ENCODE measurements around the gene RAB5IF. TPM values are rescaled to one million over a fixed set of nuclear protein-coding genes. Genes with fewer than 3 reads are reported as not detected.

RAB5IF gene
- total and polyA plus RNA-seq, 2 donors from 2014 or later: 71.0 to 110 TPM

- no peak for TF ChIP-seq CTCF (IDR thresholded peaks at IDR 0.05; ENCODE audit: borderline replicate concordance, extremely low read depth, insufficient read depth)
- Histone ChIP-seq H3K27ac (ENCODE audit: low read depth in 2 of 2, low read length in 2 of 2) (no peak overlapping the region), H3K9me3 (ENCODE audit: control insufficient read depth in 2 of 3, insufficient read depth in 1 of 3, low read length in 3 of 3) (no peaks in the 10 kb centered on the region), H3K27me3 (ENCODE audit: control insufficient read depth, insufficient read depth, low read length) (no peaks in the 10 kb centered on the region), H3K9ac (ENCODE audit: low read length in 3 of 3) (no peak overlapping the region), H3K4me3 (ENCODE audit: low read length in 3 of 3) (no peak overlapping the region), H3K36me3 (ENCODE audit: control insufficient read depth in 2 of 3, insufficient read depth in 3 of 3, low read length in 3 of 3) (no peaks in the 10 kb centered on the region), H3K4me1 (ENCODE audit: control insufficient read depth in 2 of 3, insufficient read depth in 2 of 3, low read depth in 1 of 3, low read length in 3 of 3) (no peaks in the 10 kb centered on the region)
- DNase-seq: no peak
- FAIRE-seq: no peak
- intact Hi-C loops (cut with DNase I): no loop called here
These were observed 15.3 kb downstream of the RAB5IF start for GRCh38 chr20:36620917-36621316.

DNA sequence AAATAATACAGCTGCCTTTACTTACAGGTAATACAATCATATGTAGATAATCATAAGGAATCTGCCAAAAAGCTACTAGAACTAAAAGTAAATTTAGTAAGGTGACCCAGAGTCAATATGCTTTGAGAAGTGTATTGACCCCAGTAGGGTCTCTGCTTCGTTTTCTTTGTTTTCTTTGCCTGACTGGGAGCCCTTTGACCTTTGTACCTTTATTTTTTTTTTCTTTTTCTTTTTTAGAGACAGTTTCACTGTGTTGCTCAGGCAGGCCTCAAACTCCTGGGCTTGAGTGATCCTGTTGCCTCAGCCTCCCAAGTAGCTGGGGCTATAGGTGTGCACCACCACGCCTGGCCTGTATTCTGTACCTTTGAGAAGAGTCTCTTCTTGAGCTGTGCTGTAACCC lies 17.9 kb downstream of the RAB5IF start:
- Histone ChIP-seq H3K9me3 (ENCODE audit: control insufficient read depth in 2 of 3, insufficient read depth in 1 of 3, low read length in 3 of 3) (no peaks in the 10 kb centered on the region), H3K9ac (ENCODE audit: low read length in 3 of 3) (no peak overlapping the region), H3K36me3 (ENCODE audit: control insufficient read depth in 2 of 3, insufficient read depth in 3 of 3, low read length in 3 of 3) (no peaks in the 10 kb centered on the region), H3K4me3 (ENCODE audit: low read length in 3 of 3) (no peak overlapping the region), H3K4me1 (ENCODE audit: control insufficient read depth in 2 of 3, insufficient read depth in 2 of 3, low read depth in 1 of 3, low read length in 3 of 3) (no peaks in the 10 kb centered on the region), H3K27me3 (ENCODE audit: control insufficient read depth, insufficient read depth, low read length) (no peaks in the 10 kb centered on the region), H3K27ac (ENCODE audit: low read depth in 2 of 2, low read length in 2 of 2) (no peak overlapping the region)
- no peak for DNase-seq
- no peak for FAIRE-seq
- intact Hi-C loops (cut with DNase I): no loop called here
- TF ChIP-seq CTCF (IDR thresholded peaks at IDR 0.05; ENCODE audit: borderline replicate concordance, extremely low read depth, insufficient read depth): no peak

- Histone ChIP-seq H3K9me3 (ENCODE audit: control insufficient read depth in 2 of 3, insufficient read depth in 1 of 3, low read length in 3 of 3) (no peaks in the 10 kb centered on the region), H3K9ac (ENCODE audit: low read length in 3 of 3) (no peak overlapping the region), H3K4me3 (ENCODE audit: low read length in 3 of 3) (no peak overlapping the region), H3K27me3 (ENCODE audit: control insufficient read depth, insufficient read depth, low read length) (no peaks in the 10 kb centered on the region), H3K27ac (ENCODE audit: low read depth in 2 of 2, low read length in 2 of 2) (no peak overlapping the region), H3K4me1 (ENCODE audit: control insufficient read depth in 2 of 3, insufficient read depth in 2 of 3, low read depth in 1 of 3, low read length in 3 of 3) (no peaks in the 10 kb centered on the region), H3K36me3 (ENCODE audit: control insufficient read depth in 2 of 3, insufficient read depth in 3 of 3, low read length in 3 of 3) (no peaks in the 10 kb centered on the region)
- FAIRE-seq (no peak), DNase-seq (no peak)
- TF ChIP-seq CTCF (IDR thresholded peaks at IDR 0.05; ENCODE audit: borderline replicate concordance, extremely low read depth, insufficient read depth): no peak
- intact Hi-C loops (cut with DNase I): no loop called here
These were observed 18.7 kb downstream of the RAB5IF start for GRCh38 chr20:36624068-36624943.

Data from kidney (tissue), 14 donors.